Measurements from ENCODE around the gene IFRD1. TPM values are rescaled to one million over a fixed set of nuclear protein-coding genes. Genes with fewer than 3 reads are reported as not detected.

IFRD1 gene
- total and polyA plus RNA-seq, 2 experiments from 2014 or later: 69.9 to 114 TPM

GRCh38 chr7:112517487-112517886, 67.2 kb downstream of the IFRD1 start:
- Histone ChIP-seq H2AFZ (no peak overlapping the region), H4K20me1 (ENCODE audit: insufficient read depth, poor library complexity, severe bottlenecking) (no peaks in the 10 kb centered on the region), H3K9me3 (ENCODE audit: low read depth) (no peaks in the 10 kb centered on the region), H3K79me2 (no peaks in the 10 kb centered on the region), H3K27me3 (no peaks in the 10 kb centered on the region), H3K9me2 (replicated peaks; ENCODE audit: insufficient read depth) (no peaks in the 10 kb centered on the region), H3K4me1 (ENCODE audit: insufficient read depth) (no peaks in the 10 kb centered on the region), H3K4me2 (no peak overlapping the region), H3K4me3 (no peak overlapping the region), H3K36me3 (replicated peaks; ENCODE audit: insufficient read depth, low read depth) (no peaks in the 10 kb centered on the region), H3K27ac (no peak overlapping the region)
- TF ChIP-seq EZH2 (IDR thresholded peaks at IDR 0.05; ENCODE audit: borderline replicate concordance) (no peak), CTCF (IDR thresholded peaks at IDR 0.05; ENCODE audit: poor library complexity) (no peak), EZH2phosphoT487 (IDR thresholded peaks at IDR 0.05; ENCODE audit: low read depth, severe bottlenecking, unreplicated experiment) (no peak)
- no peak for DNase-seq (ENCODE audit: low spot score)
- 97% methylated on average over 3 of the region's 3 CpGs for WGBS (ENCODE audit: low lambda C conversion rate, missing lambda C conversion rate)

- H3K36me3 ChIP-seq (replicated peaks; ENCODE audit: insufficient read depth, low read depth): no peaks in the 10 kb centered on the region
- no peak overlapping the region for H3K4me3 ChIP-seq
- DNase-seq (ENCODE audit: low spot score): no peak
Measured at GRCh38 chr7:112520787-112521186, 70.5 kb downstream of the IFRD1 start.

GRCh38 chr7:112521942-112522341, 71.7 kb downstream of the IFRD1 start:
- no peaks in the 10 kb centered on the region for H4K20me1 ChIP-seq (ENCODE audit: insufficient read depth, poor library complexity, severe bottlenecking)
- DNase-seq (ENCODE audit: low spot score): no peak
- no peaks in the 10 kb centered on the region for H3K79me2 ChIP-seq
- no peak overlapping the region for H2AFZ ChIP-seq
- H3K4me1 ChIP-seq (ENCODE audit: insufficient read depth): no peaks in the 10 kb centered on the region
- 95% methylated on average over 3 of the region's 3 CpGs for WGBS (ENCODE audit: low lambda C conversion rate, missing lambda C conversion rate)
- no peak overlapping the region for H3K4me2 ChIP-seq
- H3K4me3 ChIP-seq: no peak overlapping the region
- no peak overlapping the region for H3K27ac ChIP-seq
- no peaks in the 10 kb centered on the region for H3K9me2 ChIP-seq (replicated peaks; ENCODE audit: insufficient read depth)
- no peaks in the 10 kb centered on the region for H3K36me3 ChIP-seq (replicated peaks; ENCODE audit: insufficient read depth, low read depth)
- peaks cover 6% of the 10 kb centered on the region for H3K27me3 ChIP-seq
- no peaks in the 10 kb centered on the region for H3K9me3 ChIP-seq (ENCODE audit: low read depth)
- no peak for TF ChIP-seq CTCF (IDR thresholded peaks at IDR 0.05; ENCODE audit: poor library complexity)
- TF ChIP-seq EZH2phosphoT487 (IDR thresholded peaks at IDR 0.05; ENCODE audit: low read depth, severe bottlenecking, unreplicated experiment): no peak
- no peak for TF ChIP-seq EZH2 (IDR thresholded peaks at IDR 0.05; ENCODE audit: borderline replicate concordance)

More at GRCh38 chr7:112520787-112521186, 70.5 kb downstream of the IFRD1 start:
- Histone ChIP-seq H3K79me2 (no peaks in the 10 kb centered on the region), H3K9me3 (ENCODE audit: low read depth) (no peaks in the 10 kb centered on the region), H3K9me2 (replicated peaks; ENCODE audit: insufficient read depth) (no peaks in the 10 kb centered on the region), H3K4me2 (no peak overlapping the region), H3K4me1 (ENCODE audit: insufficient read depth) (no peaks in the 10 kb centered on the region), H3K27me3 (peaks cover 6% of the 10 kb centered on the region), H2AFZ (no peak overlapping the region), H4K20me1 (ENCODE audit: insufficient read depth, poor library complexity, severe bottlenecking) (no peaks in the 10 kb centered on the region), H3K27ac (no peak overlapping the region)
- WGBS (ENCODE audit: low lambda C conversion rate, missing lambda C conversion rate): 79% methylated on average over 6 of the region's 6 CpGs
- TF ChIP-seq CTCF (IDR thresholded peaks at IDR 0.05; ENCODE audit: poor library complexity) (no peak), EZH2phosphoT487 (IDR thresholded peaks at IDR 0.05; ENCODE audit: low read depth, severe bottlenecking, unreplicated experiment) (no peak), EZH2 (IDR thresholded peaks at IDR 0.05; ENCODE audit: borderline replicate concordance) (no peak)

- Histone ChIP-seq H3K4me3 (no peak overlapping the region), H3K9me3 (ENCODE audit: low read depth) (no peaks in the 10 kb centered on the region), H3K9me2 (replicated peaks; ENCODE audit: insufficient read depth) (no peaks in the 10 kb centered on the region), H3K4me1 (ENCODE audit: insufficient read depth) (no peaks in the 10 kb centered on the region), H3K79me2 (no peaks in the 10 kb centered on the region), H3K4me2 (no peak overlapping the region), H3K27ac (no peak overlapping the region), H3K36me3 (replicated peaks; ENCODE audit: insufficient read depth, low read depth) (no peaks in the 10 kb centered on the region), H2AFZ (no peak overlapping the region), H4K20me1 (ENCODE audit: insufficient read depth, poor library complexity, severe bottlenecking) (no peaks in the 10 kb centered on the region), H3K27me3 (peaks cover 9% of the 10 kb centered on the region)
- TF ChIP-seq EZH2phosphoT487 (IDR thresholded peaks at IDR 0.05; ENCODE audit: low read depth, severe bottlenecking, unreplicated experiment) (no peak), EZH2 (IDR thresholded peaks at IDR 0.05; ENCODE audit: borderline replicate concordance) (no peak), CTCF (IDR thresholded peaks at IDR 0.05; ENCODE audit: poor library complexity) (no peak)
- no peak for DNase-seq (ENCODE audit: low spot score)
- WGBS (ENCODE audit: low lambda C conversion rate, missing lambda C conversion rate): 95% methylated on average over 2 of the region's 2 CpGs
Measured at GRCh38 chr7:112523871-112524270, 73.6 kb downstream of the IFRD1 start.

Data from hepatocyte (in vitro differentiated cells).